Measurements from ENCODE around the gene YTHDC1.

GRCh38 chr4:68349279-68349648, 626 bp downstream of the YTHDC1 start:
- TF ChIP-seq CTCF (IDR thresholded peaks at IDR 0.05; ENCODE audit: poor library complexity, severe bottlenecking) (no peak), POLR2AphosphoS5 (IDR thresholded peaks at IDR 0.05) (no peak), RAD21 (conservative IDR thresholded peaks at IDR 0.05) (no peak), EZH2 (IDR thresholded peaks at IDR 0.05; ENCODE audit: borderline replicate concordance, insufficient read depth, low read length, poor library complexity, severe bottlenecking) (no peak), TAF1 (IDR thresholded peaks at IDR 0.05; ENCODE audit: low read depth) (no peak), REST (IDR thresholded peaks at IDR 0.05; ENCODE audit: borderline replicate concordance) (no peak), EP300 (conservative IDR thresholded peaks at IDR 0.05; ENCODE audit: poor library complexity, severe bottlenecking) (no peak), SMC3 (conservative IDR thresholded peaks at IDR 0.05; ENCODE audit: poor library complexity) (no peak)

Measured in neural cell (in vitro differentiated cells).